GM12891 (cell line): ENCODE measurements around the gene NRN1L.
A peak's percentile ranks its signal among the peaks of the same experiment; 100 is the strongest.

Experiments
- DNase-seq: peaks from one replicate; pipeline ENCODE4 v3.0.0; 2011; ENCODE audit warnings: low spot score; ENCODE audit not compliant: insufficient read length
- FAIRE-seq: peaks from 2 replicates; lab custom pipeline; 2011; peaks lifted over from hg19 to GRCh38; lab: Jason Lieb, UNC
- PAX5 ChIP-seq: IDR thresholded peaks from 2 replicates; pipeline ENCODE4 v1.6.1; 2011; ENCODE audit warnings: low read length, moderate library complexity, mild to moderate bottlenecking; ENCODE audit not compliant: insufficient read depth, severe bottlenecking
- POLR2A ChIP-seq: IDR thresholded peaks from 2 replicates; pipeline ENCODE4 v1.6.1; 2011; ENCODE audit warnings: low read depth, low read length, control low read depth
- POLR2AphosphoS5 ChIP-seq: IDR thresholded peaks from 2 replicates; pipeline ENCODE4 v1.6.1; 2011; ENCODE audit warnings: low read depth, low read length, control low read depth
- POU2F2 ChIP-seq: IDR thresholded peaks from 2 replicates; pipeline ENCODE4 v1.6.1; 2011; ENCODE audit warnings: low read depth, mild to moderate bottlenecking, control low read depth, low read length, moderate library complexity
- SPI1 ChIP-seq: IDR thresholded peaks from 2 replicates; pipeline ENCODE4 v1.6.1; 2011; ENCODE audit warnings: low read depth, low read length, control low read depth
- TAF1 ChIP-seq: IDR thresholded peaks from 2 replicates; pipeline ENCODE4 v1.6.1; 2011; ENCODE audit warnings: low read depth, low read length, control low read depth

Gene NRN1L

DNA sequence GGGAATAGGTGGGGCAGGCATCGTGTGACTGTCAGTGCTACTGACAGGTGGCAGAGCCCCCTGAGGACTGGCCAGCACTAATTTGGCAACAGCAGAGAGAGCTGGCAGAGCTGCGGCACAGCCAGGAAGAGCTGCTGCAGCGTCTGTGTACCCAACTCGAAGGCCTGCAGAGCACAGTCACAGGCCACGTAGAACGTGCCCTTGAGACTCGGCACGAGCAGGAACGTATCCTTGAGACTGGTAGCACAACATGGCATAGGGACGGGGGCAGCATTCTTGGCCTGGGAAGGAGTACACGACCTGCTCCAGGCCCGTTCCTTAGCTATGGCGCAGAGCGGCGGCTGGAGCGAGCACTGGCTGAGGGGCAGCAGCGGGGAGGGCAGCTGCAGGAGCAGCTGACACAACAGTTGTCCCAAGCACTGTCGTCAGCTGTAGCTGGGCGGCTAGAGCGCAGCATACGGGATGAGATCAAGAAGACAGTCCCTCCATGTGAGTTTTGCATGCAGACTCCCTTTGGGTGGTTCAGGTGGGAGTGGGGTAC is 3.0 kb upstream of the NRN1L start:
- TF ChIP-seq TAF1 (no peak), POLR2A (no peak), POLR2AphosphoS5 (no peak), POU2F2 (no peak), SPI1 (no peak), PAX5 (no peak)
- no peak for DNase-seq
- no peak for FAIRE-seq

- no peak for DNase-seq
- TF ChIP-seq PAX5 (no peak), POLR2AphosphoS5 (no peak), TAF1 (no peak), POLR2A (no peak), POU2F2 (no peak), SPI1 (no peak)
- FAIRE-seq: no peak
Measured at GRCh38 chr16:67882374-67883145, 2.1 kb upstream of the NRN1L start.

DNA sequence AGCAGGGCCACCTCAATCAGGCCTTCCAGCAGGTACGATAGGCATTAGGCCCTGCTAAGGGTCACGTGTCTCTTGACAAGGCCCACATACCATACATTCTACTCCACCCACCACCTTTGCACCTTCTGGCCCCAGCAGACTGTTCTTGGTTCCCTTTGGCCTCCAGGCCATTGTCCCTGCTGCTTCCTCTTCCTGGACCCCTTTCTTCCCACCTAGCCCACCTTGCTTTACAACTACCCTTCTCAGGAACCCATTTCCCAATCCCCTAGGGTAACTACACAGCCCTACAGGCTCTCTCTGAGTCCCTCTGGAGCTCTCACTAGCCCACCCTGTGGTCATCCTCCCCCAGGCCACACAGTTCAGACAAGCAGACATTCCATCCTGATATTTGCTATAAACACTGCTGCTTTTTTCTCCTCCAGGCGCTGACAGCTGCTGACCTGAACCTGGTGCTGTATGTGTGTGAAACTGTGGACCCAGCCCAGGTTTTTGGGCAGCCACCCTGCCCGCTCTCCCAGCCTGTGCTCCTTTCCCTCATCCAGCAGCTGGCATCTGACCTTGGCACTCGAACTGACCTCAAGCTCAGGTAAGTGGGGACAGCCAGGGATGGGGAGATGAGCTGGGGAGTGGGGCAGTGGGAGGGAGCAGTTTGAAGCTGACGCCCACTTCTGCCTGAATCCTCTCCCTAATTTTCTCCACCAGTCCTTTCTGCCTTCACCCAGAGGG is 1.4 kb upstream of the NRN1L start:
- FAIRE-seq: no peak
- no peak for DNase-seq
- no peak for TF ChIP-seq POLR2A
- no peak for TF ChIP-seq POU2F2
- TF ChIP-seq POLR2AphosphoS5: no peak
- TF ChIP-seq SPI1: no peak
- TF ChIP-seq PAX5: no peak
- TF ChIP-seq TAF1: no peak

DNA sequence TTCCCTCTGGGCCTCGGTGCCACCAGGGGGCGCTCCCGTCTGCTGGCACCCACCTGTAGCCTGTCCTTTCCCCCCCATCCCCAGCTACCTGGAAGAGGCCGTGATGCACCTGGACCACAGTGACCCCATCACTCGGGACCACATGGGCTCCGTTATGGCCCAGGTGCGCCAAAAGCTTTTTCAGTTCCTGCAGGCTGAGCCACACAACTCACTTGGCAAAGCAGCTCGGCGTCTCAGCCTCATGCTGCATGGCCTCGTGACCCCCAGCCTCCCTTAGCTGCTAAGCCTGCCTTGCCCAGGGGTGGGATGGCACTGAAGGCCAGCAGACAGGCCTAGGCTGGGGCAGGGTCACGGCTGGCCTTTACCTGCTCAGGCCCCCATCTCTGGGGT is 818 bp upstream of the NRN1L start:
- FAIRE-seq (peak; percentile 93), DNase-seq (peak; percentile 93)
- TF ChIP-seq POLR2AphosphoS5: no peak
- TF ChIP-seq POLR2A: no peak
- no peak for TF ChIP-seq POU2F2
- TF ChIP-seq TAF1: no peak
- TF ChIP-seq SPI1: no peak
- no peak for TF ChIP-seq PAX5

- no peak for TF ChIP-seq PAX5
- TF ChIP-seq TAF1: no peak
- TF ChIP-seq POLR2AphosphoS5: no peak
- TF ChIP-seq POLR2A: no peak
- TF ChIP-seq POU2F2: no peak
- TF ChIP-seq SPI1: no peak
- FAIRE-seq: no peak
- DNase-seq: no peak
Measured at GRCh38 chr16:67885545-67885944, 860 bp downstream of the NRN1L start.

GRCh38 chr16:67885976-67886375 is 1.3 kb downstream of the NRN1L start:
- TF ChIP-seq POLR2AphosphoS5: no peak
- TF ChIP-seq POLR2A: no peak
- TF ChIP-seq SPI1: no peak
- TF ChIP-seq PAX5: no peak
- no peak for TF ChIP-seq POU2F2
- TF ChIP-seq TAF1: no peak
- DNase-seq (no peak), FAIRE-seq (no peak)

DNA sequence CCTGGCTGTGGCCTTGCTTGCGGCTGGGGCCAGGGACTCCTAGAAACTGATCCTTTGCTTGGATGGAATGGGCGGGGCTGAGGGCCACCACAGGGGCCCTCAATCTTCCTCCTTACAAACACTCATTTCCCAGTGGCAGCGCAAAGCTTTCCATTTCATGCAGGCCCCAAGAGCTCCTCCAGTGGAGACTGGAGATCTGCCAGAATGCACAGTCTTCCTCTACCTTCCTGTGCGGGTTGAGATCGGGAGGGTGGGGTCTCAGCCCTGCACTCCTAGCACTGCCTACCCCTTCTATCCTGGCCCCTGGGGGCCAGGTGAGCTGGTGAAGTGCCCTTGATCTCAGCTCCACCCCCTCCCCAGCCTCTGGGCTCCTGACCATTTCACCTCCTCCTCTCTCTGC is 1.7 kb downstream of the NRN1L start:
- TF ChIP-seq POLR2AphosphoS5 (no peak), SPI1 (no peak), TAF1 (no peak), POU2F2 (no peak), PAX5 (no peak), POLR2A (no peak)
- no peak for FAIRE-seq

GRCh38 chr16:67888331-67888730 is 3.6 kb downstream of the NRN1L start:
- no peak for FAIRE-seq
- TF ChIP-seq SPI1 (no peak), POLR2A (no peak; the same call in 1 of the 2 replicates), POU2F2 (no peak)
- no peak for DNase-seq

More for the DNA sequence above, 1.7 kb downstream of the NRN1L start:
- DNase-seq: no peak

GRCh38 chr16:67892375-67892774 is 7.7 kb downstream of the NRN1L start:
- DNase-seq (no peak), FAIRE-seq (no peak)
- TF ChIP-seq POU2F2 (no peak), POLR2AphosphoS5 (no peak), PAX5 (no peak), TAF1 (no peak), POLR2A (no peak), SPI1 (no peak)
